Measurements from ENCODE around the gene HOXD9. TPM values are rescaled to one million over a fixed set of nuclear protein-coding genes. Genes with fewer than 3 reads are reported as not detected.

The HOXD9 gene
- total RNA-seq, 1 experiment from 2014 or later, result not detected

DNA sequence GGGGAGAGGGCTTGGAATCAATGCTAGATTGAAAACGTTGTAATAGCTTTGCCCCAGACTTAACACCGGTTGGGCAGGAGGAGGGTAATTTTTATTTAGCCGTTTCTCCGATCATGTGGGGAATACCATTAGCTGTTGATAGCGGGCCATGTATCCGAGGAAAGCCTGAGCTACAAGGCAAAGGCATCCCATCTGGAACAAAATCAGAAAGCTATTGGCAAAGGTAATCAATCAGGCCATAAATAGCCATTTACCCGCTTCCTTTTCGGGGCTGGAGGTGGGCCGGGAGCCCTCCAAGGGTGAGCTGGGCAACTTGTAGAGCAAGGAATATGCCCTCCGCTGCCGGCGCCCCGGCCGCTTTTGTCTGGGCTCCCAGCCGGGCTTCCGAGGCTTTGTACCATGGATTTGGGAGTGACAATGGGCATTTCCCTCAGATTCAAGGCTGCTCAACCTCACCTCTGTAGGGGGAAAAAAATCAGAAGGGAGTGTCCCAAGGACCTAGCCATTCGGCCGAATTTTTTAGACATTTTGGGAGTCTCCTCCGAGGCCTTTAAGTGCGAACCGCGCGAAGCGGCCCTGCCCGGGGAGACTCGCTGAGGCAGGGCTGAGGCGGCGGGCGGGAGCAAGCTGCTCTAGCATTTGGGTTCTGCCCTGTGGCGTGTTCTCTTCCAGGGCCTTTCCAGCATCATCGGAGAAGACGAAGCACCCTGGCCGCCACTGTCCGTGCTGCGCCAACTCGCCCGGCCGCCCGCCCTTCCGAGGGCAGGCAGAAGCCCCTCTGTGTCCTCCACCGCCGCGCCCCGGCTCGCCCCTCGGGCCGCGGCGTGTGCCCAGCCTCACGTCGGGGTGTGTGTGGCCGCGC lies 1.1 kb upstream of the HOXD9 start:
- ChIA-PET CTCF (interaction anchor here (0.9 to 3.3 kb wide), 15 partner anchors 8 to 1028 kb away, joined by 3 to 15 read pairs (median 4); partner anchors contain the start of gene HOXD8), POLR2A (interaction anchor here (0.6 kb wide), 1 partner anchor 74 kb away, joined by 5 read pairs; no protein-coding TSS in a partner anchor)
- H3K27me3 Mint-ChIP-seq (ENCODE audit: low read depth), result peaks cover 100% of the 10 kb centered on the region
- H3K9me3 Mint-ChIP-seq, result peaks cover 4% of the 10 kb centered on the region
- peaks cover 5% of the 10 kb centered on the region; the same call in 1 of the 2 replicates for H3K36me3 Mint-ChIP-seq
- H3K27ac Mint-ChIP-seq, result no peak overlapping the region
- no peak for TF ChIP-seq RORB (CRISPR knock-in tag; IDR thresholded peaks at IDR 0.05)
- TF ChIP-seq ATF3 (CRISPR knock-in tag; conservative IDR thresholded peaks at IDR 0.05), result no peak
- TF ChIP-seq, protein P1, sequence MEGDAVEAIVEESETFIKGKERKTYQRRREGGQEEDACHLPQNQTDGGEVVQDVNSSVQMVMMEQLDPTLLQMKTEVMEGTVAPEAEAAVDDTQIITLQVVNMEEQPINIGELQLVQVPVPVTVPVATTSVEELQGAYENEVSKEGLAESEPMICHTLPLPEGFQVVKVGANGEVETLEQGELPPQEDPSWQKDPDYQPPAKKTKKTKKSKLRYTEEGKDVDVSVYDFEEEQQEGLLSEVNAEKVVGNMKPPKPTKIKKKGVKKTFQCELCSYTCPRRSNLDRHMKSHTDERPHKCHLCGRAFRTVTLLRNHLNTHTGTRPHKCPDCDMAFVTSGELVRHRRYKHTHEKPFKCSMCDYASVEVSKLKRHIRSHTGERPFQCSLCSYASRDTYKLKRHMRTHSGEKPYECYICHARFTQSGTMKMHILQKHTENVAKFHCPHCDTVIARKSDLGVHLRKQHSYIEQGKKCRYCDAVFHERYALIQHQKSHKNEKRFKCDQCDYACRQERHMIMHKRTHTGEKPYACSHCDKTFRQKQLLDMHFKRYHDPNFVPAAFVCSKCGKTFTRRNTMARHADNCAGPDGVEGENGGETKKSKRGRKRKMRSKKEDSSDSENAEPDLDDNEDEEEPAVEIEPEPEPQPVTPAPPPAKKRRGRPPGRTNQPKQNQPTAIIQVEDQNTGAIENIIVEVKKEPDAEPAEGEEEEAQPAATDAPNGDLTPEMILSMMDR (IDR thresholded peaks at IDR 0.05), result no peak
- no peak for TF ChIP-seq FOXJ3 (CRISPR knock-in tag; IDR thresholded peaks at IDR 0.05; ENCODE audit: borderline replicate concordance)
- TF ChIP-seq USF2 (CRISPR knock-in tag; IDR thresholded peaks at IDR 0.05), result no peak
- no peak for TF ChIP-seq TEAD1 (CRISPR knock-in tag; IDR thresholded peaks at IDR 0.05)
- TF ChIP-seq, protein P2, sequence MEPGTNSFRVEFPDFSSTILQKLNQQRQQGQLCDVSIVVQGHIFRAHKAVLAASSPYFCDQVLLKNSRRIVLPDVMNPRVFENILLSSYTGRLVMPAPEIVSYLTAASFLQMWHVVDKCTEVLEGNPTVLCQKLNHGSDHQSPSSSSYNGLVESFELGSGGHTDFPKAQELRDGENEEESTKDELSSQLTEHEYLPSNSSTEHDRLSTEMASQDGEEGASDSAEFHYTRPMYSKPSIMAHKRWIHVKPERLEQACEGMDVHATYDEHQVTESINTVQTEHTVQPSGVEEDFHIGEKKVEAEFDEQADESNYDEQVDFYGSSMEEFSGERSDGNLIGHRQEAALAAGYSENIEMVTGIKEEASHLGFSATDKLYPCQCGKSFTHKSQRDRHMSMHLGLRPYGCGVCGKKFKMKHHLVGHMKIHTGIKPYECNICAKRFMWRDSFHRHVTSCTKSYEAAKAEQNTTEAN (CRISPR knock-in tag; IDR thresholded peaks at IDR 0.05), result no peak
- no peak for TF ChIP-seq TCF7 (CRISPR knock-in tag; IDR thresholded peaks at IDR 0.05; ENCODE audit: low read depth)
- no peak for TF ChIP-seq FOXP1 (CRISPR knock-in tag; IDR thresholded peaks at IDR 0.05; ENCODE audit: borderline replicate concordance)
- no peak for TF ChIP-seq PRRX2 (CRISPR knock-in tag; IDR thresholded peaks at IDR 0.05)
- TF ChIP-seq MYBL2 (CRISPR knock-in tag; IDR thresholded peaks at IDR 0.05), result no peak
- no peak for TF ChIP-seq PREB (CRISPR knock-in tag; IDR thresholded peaks at IDR 0.05; ENCODE audit: borderline replicate concordance)
- H3K4me3 Mint-ChIP-seq, result no peak overlapping the region
- DNase-seq (ENCODE audit: low spot score) (no peak), ATAC-seq (no peak; the same call in 1 of the 2 replicates)
- H3K4me1 Mint-ChIP-seq, result peaks cover 10% of the 10 kb centered on the region

GRCh38 chr2:176122052-176122682 lies 352 bp upstream of the HOXD9 start:
- Mint-ChIP-seq H3K27me3 (ENCODE audit: low read depth) (peaks cover 100% of the 10 kb centered on the region), H3K4me1 (peaks cover 10% of the 10 kb centered on the region), H3K36me3 (peaks cover 2% of the 10 kb centered on the region; the same call in 1 of the 2 replicates), H3K27ac (no peak overlapping the region), H3K9me3 (no peaks in the 10 kb centered on the region), H3K4me3 (peak overlapping the region; percentile 56)
- TF ChIP-seq GABPB1 (CRISPR knock-in tag; IDR thresholded peaks at IDR 0.05), result no peak
- no peak for TF ChIP-seq ZNF416 (CRISPR knock-in tag; IDR thresholded peaks at IDR 0.05)
- peak; percentile 86 for TF ChIP-seq USF1 (CRISPR knock-in tag; IDR thresholded peaks at IDR 0.05)
- TF ChIP-seq USF2 (CRISPR knock-in tag; IDR thresholded peaks at IDR 0.05), result peak; percentile 84; the same call in 1 of the 2 replicates
- peak; percentile 23; the same call in 1 of the 2 replicates for TF ChIP-seq HMGXB4 (CRISPR knock-in tag; IDR thresholded peaks at IDR 0.05)
- ATAC-seq (peak; percentile 10), DNase-seq (ENCODE audit: low spot score) (peak; percentile 28)
- CTCF ChIA-PET, result interaction anchor here (0.5 to 3.3 kb wide), 9 partner anchors 10 to 1027 kb away, joined by 3 to 15 read pairs (median 4); no protein-coding TSS in a partner anchor
- POLR2A ChIA-PET, result no interaction called here

Measured in WTC11 (cell line).